ENCODE data around the gene DNHD1.

DNHD1 gene

GRCh38 chr11:6497069-6497839 lies at the start of gene DNHD1:
TSS of gene DNHD1 (plus strand) at chr11:6497280. CDS start at chr11:6498216, 936 bp downstream.
- no peak for FAIRE-seq

- no peak for FAIRE-seq
Observed at GRCh38 chr11:6448574-6448973, 48.5 kb upstream of the DNHD1 start.

GRCh38 chr11:6452219-6452618 lies 44.9 kb upstream of the DNHD1 start:
- no peak for FAIRE-seq

GRCh38 chr11:6453152-6453551 lies 43.9 kb upstream of the DNHD1 start:
- FAIRE-seq: no peak

- no peak for FAIRE-seq
Observed at GRCh38 chr11:6455070-6455469, 42.0 kb upstream of the DNHD1 start.

GRCh38 chr11:6456361-6457073 lies 40.6 kb upstream of the DNHD1 start:
- no peak for FAIRE-seq

- FAIRE-seq: no peak
Observed at GRCh38 chr11:6457581-6458320, 39.3 kb upstream of the DNHD1 start.

- no peak for FAIRE-seq
Observed at GRCh38 chr11:6458352-6459098, 38.6 kb upstream of the DNHD1 start.

- no peak for FAIRE-seq
Observed at GRCh38 chr11:6459099-6459450, 38.0 kb upstream of the DNHD1 start.

- no peak for FAIRE-seq
Observed at GRCh38 chr11:6468712-6469495, 28.2 kb upstream of the DNHD1 start.

GRCh38 chr11:6469599-6469998 lies 27.5 kb upstream of the DNHD1 start:
- no peak for FAIRE-seq

GRCh38 chr11:6472934-6473333 lies 24.1 kb upstream of the DNHD1 start:
- FAIRE-seq: no peak

GRCh38 chr11:6473451-6474412 lies 23.3 kb upstream of the DNHD1 start, which contains the start of gene TRIM3:
TSS of gene TRIM3 (minus strand) at chr11:6473941. CDS start at chr11:6465695, 8,246 bp downstream.
- no peak for FAIRE-seq

- no peak for FAIRE-seq
Observed at GRCh38 chr11:6474413-6474792, 22.7 kb upstream of the DNHD1 start.

- FAIRE-seq: no peak
Observed at GRCh38 chr11:6474806-6475500, 22.1 kb upstream of the DNHD1 start.

GRCh38 chr11:6475936-6476335 lies 21.1 kb upstream of the DNHD1 start:
- FAIRE-seq: no peak

- no peak for FAIRE-seq
Observed at GRCh38 chr11:6476571-6476970, 20.5 kb upstream of the DNHD1 start.

GRCh38 chr11:6480299-6480914 lies 16.7 kb upstream of the DNHD1 start:
- FAIRE-seq: no peak

- peak; percentile 72 for FAIRE-seq
Observed at GRCh38 chr11:6481012-6481923, 15.8 kb upstream of the DNHD1 start, which contains the start of the genes ARFIP2 and TIMM10B. TSS of gene ARFIP2 (minus strand) at chr11:6481331. CDS start at chr11:6480421, 910 bp downstream. TSS of gene TIMM10B (plus strand) at chr11:6481501. CDS start at chr11:6481517, 16 bp downstream.
